Measurements from ENCODE around the gene CCDC88B.

DNA sequence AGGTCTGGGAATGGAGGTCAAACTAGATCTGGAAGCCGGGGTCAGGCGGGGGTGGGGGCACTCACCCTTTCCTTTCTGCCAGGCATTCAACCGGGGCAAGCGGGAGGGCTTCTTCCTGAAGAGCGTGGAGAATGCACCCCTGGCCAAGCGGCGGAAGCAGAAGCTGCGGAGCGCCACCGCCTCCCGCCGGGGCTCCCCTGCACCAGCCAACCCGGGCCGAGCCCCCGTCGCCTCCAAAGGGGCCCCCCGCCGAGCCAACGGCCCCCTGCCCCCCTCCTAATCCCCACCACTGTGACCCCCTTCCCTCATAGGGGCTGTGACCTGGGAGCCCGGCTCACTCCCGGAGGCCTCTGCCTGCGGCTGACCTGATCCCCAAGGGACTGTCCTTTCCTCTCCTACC, 31.2 kb downstream of the CCDC88B start:
- TF ChIP-seq EZH2phosphoT487 (IDR thresholded peaks at IDR 0.05; ENCODE audit: insufficient read depth, low read depth) (no peak), EZH2 (IDR thresholded peaks at IDR 0.05; ENCODE audit: insufficient read depth, poor library complexity, severe bottlenecking) (no peak)
